ENCODE measurements around the gene SLC26A1.

The SLC26A1 gene

GRCh38 chr4:948936-949300 lies 44.3 kb downstream of the SLC26A1 start:
- peaks cover 26% of the 10 kb centered on the region for H3K79me1 ChIP-seq (replicated peaks; ENCODE audit: low read length, poor library complexity, severe bottlenecking)
- H3K27ac ChIP-seq (ENCODE audit: low read length, poor library complexity, severe bottlenecking): no peak overlapping the region
- H3K9ac ChIP-seq (ENCODE audit: low read length): no peak overlapping the region
- H2BK12ac ChIP-seq (ENCODE audit: low read length in 2 of 2): no peak overlapping the region
- H3K9me3 ChIP-seq (ENCODE audit: control insufficient read depth, low read length): no peaks in the 10 kb centered on the region
- no peak overlapping the region for H3K4ac ChIP-seq (ENCODE audit: low read depth in 1 of 2, low read length in 2 of 2)
- H3K4me2 ChIP-seq (ENCODE audit: low read length, poor library complexity, severe bottlenecking): no peak overlapping the region
- H3K4me1 ChIP-seq (ENCODE audit: control insufficient read depth, insufficient read depth, low read depth, low read length): peaks cover 22% of the 10 kb centered on the region
- no peak overlapping the region for H3K14ac ChIP-seq (ENCODE audit: low read length in 2 of 2)
- no peak for DNase-seq
- no peak overlapping the region for H4K8ac ChIP-seq (ENCODE audit: low read length)
- no peak overlapping the region for H2BK15ac ChIP-seq (ENCODE audit: low read depth, poor library complexity, severe bottlenecking)
- no peak overlapping the region for H3K18ac ChIP-seq (ENCODE audit: low read depth in 1 of 2, low read length in 2 of 2)
- H2AK5ac ChIP-seq (ENCODE audit: low read length, severe bottlenecking): no peak overlapping the region
- peaks cover 5 to 41% of the 10 kb centered on the region in 2 experiments for H3K36me3 ChIP-seq (ENCODE audit: control insufficient read depth in 1 of 2, insufficient read depth in 2 of 2, low read depth in 1 of 2, low read length in 2 of 2)
- no peak overlapping the region for H3K23ac ChIP-seq (ENCODE audit: low read length in 2 of 2)
- 94% methylated on average over 13 of the region's 13 CpGs for WGBS
- H2BK5ac ChIP-seq (ENCODE audit: low read depth, low read length, poor library complexity, severe bottlenecking): no peak overlapping the region
- no peak overlapping the region for H2AFZ ChIP-seq (ENCODE audit: low read depth, low read length)
- H3K4me3 ChIP-seq (ENCODE audit: insufficient read depth in 1 of 2, low read depth in 1 of 2, low read length in 2 of 2): no peak overlapping the region
- no peak overlapping the region for H4K91ac ChIP-seq (ENCODE audit: low read length)
- H3K27me3 ChIP-seq (ENCODE audit: control insufficient read depth in 1 of 2, insufficient read depth in 1 of 2, low read length in 2 of 2): peaks cover 0 to 4% of the 10 kb centered on the region in 2 experiments
- H2BK120ac ChIP-seq (ENCODE audit: low read depth, low read length): no peak overlapping the region

GRCh38 chr4:948101-948935 lies 44.9 kb downstream of the SLC26A1 start:
- Histone ChIP-seq H3K36me3 (ENCODE audit: control insufficient read depth in 1 of 2, insufficient read depth in 2 of 2, low read depth in 1 of 2, low read length in 2 of 2) (peaks cover 5 to 37% of the 10 kb centered on the region in 2 experiments), H3K18ac (ENCODE audit: low read depth in 1 of 2, low read length in 2 of 2) (no peak overlapping the region), H3K9me3 (ENCODE audit: control insufficient read depth, low read length) (no peaks in the 10 kb centered on the region), H3K4ac (ENCODE audit: low read depth in 1 of 2, low read length in 2 of 2) (no peak overlapping the region), H2AK5ac (ENCODE audit: low read length, severe bottlenecking) (no peak overlapping the region), H3K14ac (ENCODE audit: low read length in 2 of 2) (no peak overlapping the region), H3K4me2 (ENCODE audit: low read length, poor library complexity, severe bottlenecking) (no peak overlapping the region), H2BK15ac (ENCODE audit: low read depth, poor library complexity, severe bottlenecking) (no peak overlapping the region), H2AFZ (ENCODE audit: low read depth, low read length) (peak overlapping the region; percentile 10), H4K91ac (ENCODE audit: low read length) (no peak overlapping the region), H3K23ac (ENCODE audit: low read length in 2 of 2) (no peak overlapping the region), H2BK120ac (ENCODE audit: low read depth, low read length) (no peak overlapping the region), H4K8ac (ENCODE audit: low read length) (no peak overlapping the region), H2BK5ac (ENCODE audit: low read depth, low read length, poor library complexity, severe bottlenecking) (no peak overlapping the region), H3K27me3 (ENCODE audit: control insufficient read depth in 1 of 2, insufficient read depth in 1 of 2, low read length in 2 of 2) (peaks cover 0 to 4% of the 10 kb centered on the region in 2 experiments), H2BK12ac (ENCODE audit: low read length in 2 of 2) (no peak overlapping the region), H3K9ac (ENCODE audit: low read length) (no peak overlapping the region), H3K27ac (ENCODE audit: low read length, poor library complexity, severe bottlenecking) (no peak overlapping the region), H3K79me1 (replicated peaks; ENCODE audit: low read length, poor library complexity, severe bottlenecking) (peaks cover 26% of the 10 kb centered on the region), H3K4me3 (ENCODE audit: insufficient read depth in 1 of 2, low read depth in 1 of 2, low read length in 2 of 2) (no peak overlapping the region), H3K4me1 (ENCODE audit: control insufficient read depth, insufficient read depth, low read depth, low read length) (peaks cover 22% of the 10 kb centered on the region)
- WGBS: 89% methylated on average over 32 of the region's 33 CpGs
- no peak for DNase-seq

GRCh38 chr4:947491-947971 lies 45.7 kb downstream of the SLC26A1 start:
- H2AFZ ChIP-seq (ENCODE audit: low read depth, low read length): no peak overlapping the region
- H3K9me3 ChIP-seq (ENCODE audit: control insufficient read depth, low read length): no peaks in the 10 kb centered on the region
- no peak overlapping the region for H4K91ac ChIP-seq (ENCODE audit: low read length)
- no peak overlapping the region for H3K4me2 ChIP-seq (ENCODE audit: low read length, poor library complexity, severe bottlenecking)
- H2BK5ac ChIP-seq (ENCODE audit: low read depth, low read length, poor library complexity, severe bottlenecking): no peak overlapping the region
- no peak overlapping the region for H2AK5ac ChIP-seq (ENCODE audit: low read length, severe bottlenecking)
- DNase-seq: no peak
- peaks cover 26% of the 10 kb centered on the region for H3K79me1 ChIP-seq (replicated peaks; ENCODE audit: low read length, poor library complexity, severe bottlenecking)
- no peak overlapping the region for H3K23ac ChIP-seq (ENCODE audit: low read length in 2 of 2)
- H3K18ac ChIP-seq (ENCODE audit: low read depth in 1 of 2, low read length in 2 of 2): no peak overlapping the region
- H3K27ac ChIP-seq (ENCODE audit: low read length, poor library complexity, severe bottlenecking): no peak overlapping the region
- no peak overlapping the region for H3K4me3 ChIP-seq (ENCODE audit: insufficient read depth in 1 of 2, low read depth in 1 of 2, low read length in 2 of 2)
- no peak overlapping the region for H3K14ac ChIP-seq (ENCODE audit: low read length in 2 of 2)
- H2BK120ac ChIP-seq (ENCODE audit: low read depth, low read length): no peak overlapping the region
- no peak overlapping the region for H3K4ac ChIP-seq (ENCODE audit: low read depth in 1 of 2, low read length in 2 of 2)
- no peak overlapping the region for H2BK15ac ChIP-seq (ENCODE audit: low read depth, poor library complexity, severe bottlenecking)
- H3K4me1 ChIP-seq (ENCODE audit: control insufficient read depth, insufficient read depth, low read depth, low read length): peaks cover 22% of the 10 kb centered on the region
- peaks cover 0 to 4% of the 10 kb centered on the region in 2 experiments for H3K27me3 ChIP-seq (ENCODE audit: control insufficient read depth in 1 of 2, insufficient read depth in 1 of 2, low read length in 2 of 2)
- no peak overlapping the region for H3K9ac ChIP-seq (ENCODE audit: low read length)
- no peak overlapping the region for H2BK12ac ChIP-seq (ENCODE audit: low read length in 2 of 2)
- H4K8ac ChIP-seq (ENCODE audit: low read length): no peak overlapping the region
- WGBS: 90% methylated on average over 19 of the region's 19 CpGs
- peaks cover 4 to 29% of the 10 kb centered on the region in 2 experiments for H3K36me3 ChIP-seq (ENCODE audit: control insufficient read depth in 1 of 2, insufficient read depth in 2 of 2, low read depth in 1 of 2, low read length in 2 of 2)

GRCh38 chr4:946517-947471 lies 46.4 kb downstream of the SLC26A1 start:
- Histone ChIP-seq H3K27me3 (ENCODE audit: control insufficient read depth in 1 of 2, insufficient read depth in 1 of 2, low read length in 2 of 2) (peaks cover 0 to 4% of the 10 kb centered on the region in 2 experiments), H3K23ac (ENCODE audit: low read length in 2 of 2) (no peak overlapping the region), H2AK5ac (ENCODE audit: low read length, severe bottlenecking) (no peak overlapping the region), H3K4me2 (ENCODE audit: low read length, poor library complexity, severe bottlenecking) (no peak overlapping the region), H2AFZ (ENCODE audit: low read depth, low read length) (no peak overlapping the region), H3K9me3 (ENCODE audit: control insufficient read depth, low read length) (no peaks in the 10 kb centered on the region), H3K79me1 (replicated peaks; ENCODE audit: low read length, poor library complexity, severe bottlenecking) (peaks cover 26% of the 10 kb centered on the region), H3K27ac (ENCODE audit: low read length, poor library complexity, severe bottlenecking) (no peak overlapping the region), H3K4ac (ENCODE audit: low read depth in 1 of 2, low read length in 2 of 2) (no peak overlapping the region), H3K9ac (ENCODE audit: low read length) (no peak overlapping the region), H2BK15ac (ENCODE audit: low read depth, poor library complexity, severe bottlenecking) (no peak overlapping the region), H3K14ac (ENCODE audit: low read length in 2 of 2) (no peak overlapping the region), H4K8ac (ENCODE audit: low read length) (no peak overlapping the region), H3K4me3 (ENCODE audit: insufficient read depth in 1 of 2, low read depth in 1 of 2, low read length in 2 of 2) (no peak overlapping the region), H2BK12ac (ENCODE audit: low read length in 2 of 2) (no peak overlapping the region), H3K18ac (ENCODE audit: low read depth in 1 of 2, low read length in 2 of 2) (no peak overlapping the region), H3K4me1 (ENCODE audit: control insufficient read depth, insufficient read depth, low read depth, low read length) (peaks cover 22% of the 10 kb centered on the region), H2BK120ac (ENCODE audit: low read depth, low read length) (no peak overlapping the region), H2BK5ac (ENCODE audit: low read depth, low read length, poor library complexity, severe bottlenecking) (no peak overlapping the region), H3K36me3 (ENCODE audit: control insufficient read depth in 1 of 2, insufficient read depth in 2 of 2, low read depth in 1 of 2, low read length in 2 of 2) (peaks cover 4 to 22% of the 10 kb centered on the region in 2 experiments), H4K91ac (ENCODE audit: low read length) (peak overlapping the region; percentile 29)
- no peak for DNase-seq
- 77% methylated on average over 62 of the region's 62 CpGs for WGBS

All from mesenchymal stem cell (in vitro differentiated cells and primary cell).